HG03103 (cell line): ENCODE data around the gene HNRNPH3.
A peak's percentile ranks its signal among the peaks of the same experiment; 100 is the strongest.
"Not testable (repeated sequence)": the region's sequence is repeated elsewhere in the genome, so short reads cannot be mapped to it uniquely, and the experiment has no call there.

Experiments used
- ATAC-seq: cut with Tn5 transposase; IDR thresholded peaks from one replicate; pipeline ENCODE4 v1.9.1; 2021; ENCODE audit warnings: low read depth; ENCODE audit not compliant: unreplicated experiment

Gene HNRNPH3, protein sequence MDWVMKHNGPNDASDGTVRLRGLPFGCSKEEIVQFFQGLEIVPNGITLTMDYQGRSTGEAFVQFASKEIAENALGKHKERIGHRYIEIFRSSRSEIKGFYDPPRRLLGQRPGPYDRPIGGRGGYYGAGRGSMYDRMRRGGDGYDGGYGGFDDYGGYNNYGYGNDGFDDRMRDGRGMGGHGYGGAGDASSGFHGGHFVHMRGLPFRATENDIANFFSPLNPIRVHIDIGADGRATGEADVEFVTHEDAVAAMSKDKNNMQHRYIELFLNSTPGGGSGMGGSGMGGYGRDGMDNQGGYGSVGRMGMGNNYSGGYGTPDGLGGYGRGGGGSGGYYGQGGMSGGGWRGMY

DNA sequence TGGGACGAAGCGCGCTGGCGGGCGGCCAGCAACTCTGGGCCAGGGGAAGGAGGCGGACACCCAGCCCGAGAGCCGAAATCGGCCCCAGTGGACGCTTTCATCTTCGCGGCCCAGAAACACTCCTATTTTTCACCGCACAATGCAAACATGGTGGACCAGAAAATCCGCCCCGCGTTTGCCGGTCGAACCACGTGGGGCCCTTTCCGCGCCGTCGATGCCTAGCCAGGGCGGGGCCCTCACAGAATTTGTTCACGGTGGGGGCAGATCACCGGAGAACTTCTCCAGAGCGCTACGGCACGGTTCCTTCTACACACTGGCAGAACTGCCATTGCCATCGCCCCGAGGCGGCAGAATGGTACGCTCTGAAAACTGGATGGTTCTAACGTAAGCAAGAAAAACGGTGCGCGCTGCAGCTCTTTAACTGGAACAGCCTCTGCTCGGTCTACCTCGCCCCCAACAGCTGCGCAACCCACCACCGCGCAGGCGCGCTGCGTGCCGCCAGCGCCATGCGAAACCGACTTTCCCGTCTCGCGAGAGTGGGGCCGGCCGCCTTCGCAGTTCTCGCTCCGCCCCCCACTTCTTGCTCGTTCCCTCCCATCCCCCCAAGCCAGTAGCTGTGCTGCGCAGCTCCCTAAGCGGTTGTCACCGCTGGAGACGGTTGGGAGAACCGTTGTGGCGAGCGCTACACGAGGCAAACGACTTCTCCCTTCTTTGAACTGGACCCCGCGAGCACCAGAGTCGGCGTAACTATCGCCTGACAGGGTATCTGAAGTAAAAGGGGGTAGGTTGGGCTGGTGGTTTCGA lies at the start of gene HNRNPH3:
HNRNPH3 (plus strand) TSS at position 610 of the 804 bp plus-strand sequence. CDS start 5,158 bp downstream, outside the sequence.
- ATAC-seq = peak; percentile 74

DNA sequence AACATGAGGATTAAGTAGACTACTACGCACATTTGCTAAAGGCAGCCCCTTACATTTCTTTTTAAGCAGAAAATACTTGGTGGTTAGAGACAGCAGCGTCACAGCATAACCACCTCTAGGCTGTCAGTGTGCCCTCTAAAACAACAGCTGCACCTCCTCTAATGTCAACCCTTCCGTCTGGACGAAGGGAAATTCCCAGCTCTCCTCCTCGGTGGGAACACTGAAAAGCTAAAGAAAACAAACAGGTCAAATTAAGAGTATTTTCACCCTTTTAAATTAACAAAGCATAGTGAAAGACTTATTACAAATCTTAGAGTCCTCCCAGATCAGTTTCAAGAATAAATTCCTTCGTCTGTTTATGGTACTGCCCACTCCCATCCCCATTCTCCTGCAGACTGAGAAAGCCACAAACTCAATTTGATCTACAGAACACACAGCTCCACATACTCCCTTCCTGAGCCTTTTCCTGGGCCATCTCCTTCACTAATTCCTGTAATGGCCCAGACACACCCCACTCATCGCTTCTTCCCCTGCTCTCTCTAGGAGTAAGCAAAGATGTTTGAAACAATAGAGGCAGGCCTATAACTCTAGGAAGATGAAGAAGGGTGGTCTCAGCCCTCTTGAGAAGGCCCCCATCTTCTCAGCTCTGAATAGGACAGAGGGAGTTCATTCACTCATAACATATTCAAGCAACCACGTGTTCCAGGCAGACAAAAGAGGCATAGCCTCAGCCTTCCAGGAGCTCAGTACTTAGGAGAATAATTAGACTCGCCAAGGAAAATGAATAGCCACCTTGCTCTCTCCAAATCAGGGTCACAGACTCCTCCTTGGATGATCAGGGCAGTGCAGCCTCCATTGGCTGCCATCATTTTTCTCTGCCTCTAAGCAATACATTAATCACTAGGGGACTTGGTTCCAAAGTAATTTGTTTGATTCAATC lies 47.5 kb upstream of the HNRNPH3 start:
- no peak for ATAC-seq

DNA sequence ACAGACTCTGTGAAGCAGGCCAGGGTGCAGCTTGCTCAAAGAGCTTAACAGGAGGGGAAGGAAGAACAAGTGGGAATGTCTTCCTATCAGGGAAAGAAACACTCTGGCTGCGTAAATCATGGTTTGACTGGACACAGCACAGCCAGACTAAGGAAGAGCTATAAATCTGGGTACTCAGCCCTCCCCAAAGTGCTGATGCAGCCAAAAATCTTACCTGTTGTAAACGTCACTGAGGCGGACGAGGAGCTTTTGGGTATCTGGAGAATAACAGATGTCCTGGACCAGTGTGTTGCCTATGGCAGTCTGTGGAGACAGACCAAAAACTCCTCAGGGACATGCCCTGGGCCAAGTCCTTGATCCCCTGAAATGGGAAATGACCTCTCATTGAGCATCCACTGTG lies 43.1 kb upstream of the HNRNPH3 start:
- ATAC-seq = no peak

DNA sequence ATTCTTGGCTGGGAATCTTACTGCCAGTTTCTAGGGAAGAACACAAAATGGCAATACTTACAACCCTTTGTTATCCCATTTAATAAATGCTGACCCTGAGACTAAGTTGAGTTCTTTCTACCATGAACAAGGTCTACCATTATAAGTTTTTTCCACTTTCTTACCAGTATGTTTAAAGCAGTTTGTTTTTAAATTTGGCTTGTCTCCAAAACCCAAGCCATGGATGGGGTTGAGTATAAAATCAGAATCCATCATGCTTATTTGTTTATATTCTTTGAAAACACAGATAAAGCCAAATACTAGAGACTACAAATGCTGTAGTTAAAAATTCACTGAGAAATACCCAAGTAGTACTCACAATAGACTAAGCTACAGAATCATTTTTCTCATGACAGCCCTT lies 41.1 kb upstream of the HNRNPH3 start:
- no peak for ATAC-seq

DNA sequence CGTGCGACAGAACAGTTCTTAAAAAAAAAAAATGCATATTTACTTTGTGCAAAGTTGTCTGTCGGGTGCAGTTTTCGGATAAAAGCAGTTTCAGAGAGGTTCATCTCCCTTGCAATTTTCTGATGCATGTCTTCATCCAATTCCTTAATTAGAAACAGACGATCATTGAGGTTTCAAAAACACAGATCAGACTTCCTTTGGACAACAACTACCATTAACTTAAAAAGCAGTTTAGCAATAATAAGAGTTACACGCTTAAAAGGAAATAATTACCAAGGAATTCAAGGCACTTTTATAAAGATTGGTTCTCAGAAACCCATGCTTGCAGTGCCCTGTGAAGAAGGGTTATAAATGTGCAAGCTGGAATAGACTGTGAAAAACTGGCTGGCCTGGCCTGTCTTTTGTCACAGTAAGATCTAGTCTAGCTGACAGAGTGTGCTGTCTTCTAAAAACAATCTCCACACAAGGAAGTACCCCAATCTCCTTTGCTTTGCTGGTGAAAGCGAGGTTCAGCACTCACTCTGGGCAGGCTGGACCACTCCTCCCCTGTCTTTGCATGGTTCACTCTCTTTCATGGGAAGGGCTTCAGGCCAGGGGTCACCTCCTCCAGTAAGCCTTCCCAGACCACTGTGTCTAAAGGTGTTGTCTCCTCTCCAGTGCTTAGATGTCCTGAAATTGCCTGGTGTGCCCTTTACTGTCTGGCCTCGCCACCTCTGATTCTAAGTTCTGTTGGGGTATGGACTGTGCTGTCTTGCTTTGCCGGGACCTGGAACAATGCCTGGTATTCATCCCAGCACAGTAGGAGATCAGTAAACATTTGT lies 34.8 kb upstream of the HNRNPH3 start:
- no peak for ATAC-seq

DNA sequence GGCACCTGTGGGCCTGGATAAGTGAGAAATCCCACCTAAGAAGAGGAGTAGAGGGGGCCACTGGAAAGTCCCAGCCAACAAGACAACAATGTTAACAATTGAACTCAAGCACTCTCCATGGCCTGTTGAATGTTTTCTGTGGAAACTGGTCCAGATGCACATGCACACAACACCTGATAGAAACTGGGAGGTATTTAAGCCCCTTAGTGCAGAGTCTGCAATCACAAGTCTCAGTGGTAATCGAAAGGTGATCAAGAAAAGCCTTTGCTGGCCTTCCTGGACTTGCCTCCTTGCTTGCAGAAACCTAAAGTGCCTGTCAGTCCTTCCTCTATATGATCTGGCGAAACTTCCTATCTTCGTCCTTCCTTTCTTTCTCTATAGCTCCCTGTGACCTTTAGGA lies 30.6 kb upstream of the HNRNPH3 start:
- ATAC-seq = no peak

DNA sequence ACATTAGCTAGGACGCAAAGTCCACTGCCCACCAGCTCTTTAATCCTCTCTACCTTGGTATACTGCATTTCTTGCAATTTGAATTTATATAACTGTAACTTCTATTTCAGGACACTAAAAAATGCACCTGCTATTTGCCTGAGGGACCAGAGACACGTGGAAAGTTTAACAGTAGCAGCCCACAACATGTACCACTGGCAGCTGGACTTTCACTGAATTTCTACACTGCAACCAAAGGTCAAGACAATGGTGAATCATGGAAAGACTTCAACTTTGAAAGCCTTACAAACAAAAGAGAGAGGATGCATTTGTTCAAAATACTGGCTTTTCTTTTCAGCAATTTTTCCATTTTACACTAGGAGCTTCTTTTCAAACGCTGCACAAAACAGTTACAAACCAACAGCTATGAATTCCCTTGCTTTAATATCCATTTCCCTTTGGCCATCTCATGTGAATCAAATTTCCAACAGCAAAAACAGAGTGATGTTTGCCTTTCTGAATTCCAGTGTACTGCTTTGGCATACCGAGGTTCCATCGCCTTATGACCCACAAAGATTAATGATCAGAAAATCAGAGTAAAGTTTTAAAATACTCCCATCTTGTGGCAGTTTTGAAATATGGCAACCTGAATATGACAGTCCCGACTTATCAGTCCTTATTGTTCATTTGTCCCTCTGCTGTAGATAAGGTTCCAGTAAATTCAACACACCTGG lies 29.9 kb upstream of the HNRNPH3 start:
- peak; percentile 64 for ATAC-seq

DNA sequence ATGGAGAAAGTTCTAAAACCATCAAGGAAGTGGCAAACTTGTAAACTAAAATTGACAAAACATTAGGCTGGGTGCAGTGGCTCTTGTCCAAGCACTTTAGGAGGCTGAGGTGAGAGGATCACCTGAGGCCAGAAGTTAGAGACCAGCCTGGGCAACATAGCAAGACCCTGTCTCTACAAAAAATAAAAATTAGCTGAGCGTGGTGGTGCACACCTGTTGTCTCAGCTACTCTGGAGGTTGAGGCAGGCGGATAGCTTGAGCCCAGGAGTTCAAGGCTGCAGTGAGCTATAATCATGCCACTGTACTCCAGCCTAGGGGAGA lies 29.4 kb upstream of the HNRNPH3 start:
- no peak for ATAC-seq

DNA sequence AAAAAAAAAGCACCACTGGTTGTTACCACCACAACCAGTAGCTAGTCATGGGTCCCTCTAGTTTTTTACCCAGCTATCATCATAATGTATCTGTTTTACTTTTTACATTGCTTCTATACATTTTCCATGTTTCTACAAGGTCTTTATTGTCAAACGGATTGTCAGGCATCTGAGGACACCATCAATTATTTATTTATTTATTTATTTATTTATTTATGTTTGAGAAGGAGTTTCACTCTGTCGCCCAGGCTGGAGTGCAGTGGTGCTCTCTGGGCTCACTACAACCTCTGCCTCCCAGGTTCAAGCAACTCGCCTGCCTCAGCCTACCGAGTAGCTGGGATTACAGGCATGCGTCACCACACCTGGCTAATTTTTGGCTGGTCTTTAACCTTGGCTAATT lies 29.0 kb upstream of the HNRNPH3 start:
- ATAC-seq = no peak

DNA sequence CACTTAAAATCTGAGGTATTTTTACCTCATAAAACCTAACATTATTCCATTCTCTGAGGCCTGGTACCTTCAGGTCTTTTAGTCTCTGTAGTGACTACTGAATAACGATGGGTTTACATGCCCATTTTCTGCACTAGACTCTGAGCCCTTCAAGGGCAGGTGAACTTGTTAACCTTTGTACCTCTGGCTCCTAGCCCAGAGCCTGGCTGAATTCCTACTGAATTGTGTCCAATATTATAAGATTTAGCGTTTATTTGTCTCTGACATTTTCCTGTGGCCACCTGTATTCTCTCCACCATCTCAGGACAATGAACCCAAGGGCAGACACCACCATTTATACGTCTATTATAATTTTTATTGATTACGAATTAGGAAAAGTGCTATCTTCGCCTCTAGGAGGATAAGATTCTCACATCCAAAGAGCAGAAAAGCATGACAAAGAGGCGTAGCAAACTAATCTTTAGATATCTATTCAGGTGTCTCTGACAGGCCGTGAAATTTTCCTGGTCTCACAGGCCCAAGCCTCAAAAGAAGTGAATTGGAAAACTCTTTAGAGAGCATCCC lies 27.9 kb upstream of the HNRNPH3 start:
- no peak for ATAC-seq

DNA sequence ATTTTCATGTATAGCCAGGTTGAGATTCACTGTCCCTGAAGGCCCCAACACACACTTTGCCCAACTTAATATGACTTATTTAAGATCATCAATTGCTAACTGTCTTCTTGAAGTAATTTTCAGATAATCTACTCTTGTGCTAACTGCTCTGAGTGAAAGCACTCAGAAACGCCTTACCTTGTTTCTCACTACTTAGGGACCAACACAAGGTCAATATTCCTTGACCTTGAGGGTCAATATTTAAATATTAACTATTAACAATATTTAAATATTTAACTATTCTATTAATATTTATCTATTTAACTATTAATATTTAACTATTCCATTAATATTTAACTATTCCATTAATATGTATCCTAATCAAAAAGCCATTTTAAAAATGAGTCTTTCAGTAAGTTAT lies 26.0 kb upstream of the HNRNPH3 start:
- ATAC-seq = no peak

DNA sequence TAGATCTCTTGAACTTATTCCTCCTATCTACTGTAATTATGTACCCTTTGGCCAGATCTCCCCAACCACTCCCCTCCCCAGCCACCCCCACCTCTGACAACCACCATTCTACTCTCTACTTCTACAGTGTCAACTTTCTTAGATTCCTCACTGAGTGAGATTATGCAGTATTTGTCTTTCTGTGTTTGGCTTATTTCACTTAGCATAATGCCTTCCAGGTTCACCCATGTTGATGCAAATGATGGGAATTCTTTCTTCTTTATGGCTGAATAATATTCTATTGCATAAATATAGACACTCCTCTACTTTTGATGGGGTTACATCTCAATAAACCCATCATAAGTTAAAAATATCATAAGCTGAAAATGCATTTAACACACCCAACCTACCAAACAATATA lies 21.3 kb upstream of the HNRNPH3 start:
- no peak for ATAC-seq

DNA sequence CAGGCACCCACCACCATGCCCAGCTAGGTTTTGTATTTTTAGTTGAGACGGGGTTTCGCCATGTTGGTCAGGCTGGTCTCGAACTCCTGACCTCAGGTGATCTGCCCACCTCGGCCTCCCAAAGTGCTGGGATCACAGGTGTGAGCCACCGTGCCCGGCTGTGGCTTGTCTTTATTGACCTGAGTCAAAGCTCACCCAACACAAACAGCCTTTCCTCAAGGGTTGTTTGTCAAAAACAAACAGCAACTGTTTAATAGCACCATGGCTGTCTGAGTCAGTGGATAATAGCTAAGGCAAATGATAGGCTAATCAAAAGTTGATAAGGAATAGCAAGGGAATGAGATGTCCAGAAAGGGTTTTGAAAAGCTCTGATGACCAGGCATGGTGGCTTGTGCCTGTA lies 16.9 kb upstream of the HNRNPH3 start:
- ATAC-seq = not testable (repeated sequence)

DNA sequence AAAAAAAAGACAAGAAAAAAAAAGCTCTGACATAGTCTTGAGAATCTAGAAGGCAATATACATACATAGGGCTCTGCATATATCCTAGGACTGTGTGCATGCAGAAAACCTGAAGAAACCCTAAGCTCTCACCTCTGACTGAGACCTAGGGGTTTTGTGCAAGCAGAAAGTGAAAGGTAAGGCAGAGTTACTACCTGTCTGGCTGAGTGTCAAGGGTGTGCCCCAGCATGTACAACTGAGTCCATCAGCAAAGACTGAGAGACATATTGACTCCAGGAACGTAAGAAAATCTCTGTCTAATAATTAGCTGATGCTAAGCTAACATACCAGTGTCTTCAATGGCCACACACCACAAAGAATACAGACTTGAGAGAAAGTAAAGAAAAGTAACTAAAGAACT lies 16.3 kb upstream of the HNRNPH3 start:
- ATAC-seq = no peak

DNA sequence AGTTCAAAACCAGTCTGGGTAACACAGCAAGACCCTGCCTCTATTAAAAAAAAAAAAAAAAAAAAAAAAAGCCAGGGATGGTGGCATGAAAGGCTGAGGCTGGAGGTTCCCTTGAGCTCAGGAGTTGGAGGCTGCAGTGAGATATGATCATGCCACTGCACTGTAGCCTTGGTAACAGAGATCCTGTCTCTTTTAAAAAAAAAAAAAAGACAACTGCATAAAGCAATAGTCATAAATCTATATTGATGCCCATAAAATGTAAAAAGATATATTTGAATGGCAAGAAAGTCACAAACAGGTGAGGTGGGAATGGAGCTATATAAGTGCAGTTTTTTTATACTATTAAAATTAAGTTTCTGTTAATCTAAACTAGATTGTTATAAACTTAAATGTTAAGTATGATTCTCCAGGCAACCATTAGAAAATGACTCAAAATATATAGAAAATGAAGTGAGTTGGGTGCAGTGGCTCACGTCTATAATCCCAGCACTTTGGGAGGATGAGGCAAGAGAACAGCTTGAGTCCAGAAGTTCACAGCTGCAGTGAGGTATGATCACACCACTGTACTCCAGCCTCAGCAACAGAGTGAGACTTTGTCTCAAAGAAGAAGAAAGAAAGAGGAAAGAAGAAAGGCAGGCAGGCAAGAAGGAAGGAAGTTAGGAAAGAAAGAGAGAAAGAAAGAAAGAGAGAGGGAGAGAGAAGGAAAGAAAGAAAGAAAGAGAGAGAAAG lies 13.4 kb upstream of the HNRNPH3 start:
- no peak for ATAC-seq

DNA sequence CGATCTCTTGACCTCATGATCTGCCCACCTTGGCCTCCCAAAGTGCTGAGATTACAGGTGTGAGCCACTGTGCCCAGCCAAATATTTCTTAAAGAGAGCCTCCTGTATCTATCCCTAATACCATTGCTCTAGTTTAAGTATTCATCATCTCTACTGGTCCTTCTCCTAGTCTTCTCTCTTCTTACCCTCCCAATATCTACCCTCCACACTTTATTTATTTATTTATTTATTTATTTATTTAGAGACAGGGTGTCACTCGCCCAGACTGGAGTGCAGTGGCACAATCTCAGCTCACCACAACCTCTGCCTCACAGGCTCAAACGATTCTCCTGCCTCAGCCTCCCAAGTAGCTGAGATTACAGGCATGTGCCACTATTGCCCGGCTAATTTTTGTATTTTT lies 7.5 kb upstream of the HNRNPH3 start:
- ATAC-seq = not testable (repeated sequence)

DNA sequence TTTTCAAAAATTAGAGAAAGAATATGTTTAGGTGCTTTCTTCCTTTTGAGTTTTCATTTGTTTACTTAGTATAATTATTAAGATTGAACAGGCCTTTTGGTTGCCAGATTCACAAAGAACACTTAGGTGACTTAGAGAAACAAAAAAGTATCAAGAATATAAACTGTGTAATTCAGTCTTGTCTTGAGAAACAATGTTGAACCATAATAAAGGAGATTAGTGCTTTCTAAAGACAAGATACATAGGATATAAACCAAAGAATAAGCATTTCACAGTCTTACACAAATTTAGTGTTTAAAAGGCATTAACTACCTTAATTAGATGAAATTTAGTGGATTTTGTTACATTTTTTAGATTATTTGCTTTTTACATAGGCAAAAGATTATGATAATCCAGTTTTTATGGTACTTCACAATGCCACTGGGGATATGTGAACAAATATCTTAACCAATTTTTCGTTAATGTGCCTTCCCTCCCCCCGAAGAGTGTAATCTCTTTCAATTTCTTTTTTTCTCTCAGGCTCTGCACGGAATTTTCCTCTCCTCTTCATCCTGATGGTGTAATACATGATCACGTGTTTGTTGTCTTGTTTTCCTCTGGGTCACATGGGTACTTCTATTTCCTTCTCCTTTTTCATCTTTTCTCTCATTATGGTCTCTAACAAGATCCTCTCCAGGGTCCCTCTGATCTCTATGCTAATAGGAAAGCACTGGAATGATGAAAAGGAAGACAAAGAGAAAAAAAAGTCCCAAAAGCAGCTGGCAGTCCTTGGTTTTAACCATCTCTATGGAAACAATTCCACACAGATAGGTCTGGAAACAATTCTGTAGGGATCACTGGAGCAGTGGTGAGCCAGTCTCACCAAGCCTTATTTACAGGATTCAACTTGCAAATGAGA lies 3.7 kb upstream of the HNRNPH3 start:
- no peak for ATAC-seq

DNA sequence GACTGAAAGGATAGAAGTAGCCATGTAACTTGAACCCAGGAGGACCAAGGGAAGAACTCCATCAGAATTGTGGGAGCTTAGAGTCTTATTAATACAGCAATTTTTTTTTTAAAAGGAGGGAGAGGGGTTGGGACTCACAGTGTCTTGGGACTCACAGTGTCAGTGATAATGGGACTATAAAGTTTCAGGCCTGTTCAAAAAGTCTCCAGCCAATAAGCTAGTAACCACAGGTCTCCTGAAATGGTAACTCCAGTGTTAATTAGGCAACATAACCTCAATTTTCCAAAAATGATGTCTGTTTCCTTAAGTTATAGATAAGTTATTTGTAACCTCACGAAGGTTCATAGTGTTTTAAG lies 2.4 kb upstream of the HNRNPH3 start:
- ATAC-seq = no peak
